ENCODE results near the gene SCAMP2.

Gene SCAMP2

GRCh38 chr15:74804935-74805334 is 68.2 kb downstream of the SCAMP2 start:
- in situ Hi-C loops (cut with MboI; ENCODE audit: low sequenced_read_pairs, unreplicated experiment) = no loop called here
- DNase-seq (ENCODE audit: low spot score) = no peak
- TF ChIP-seq CTCF (IDR thresholded peaks at IDR 0.05; ENCODE audit: borderline replicate concordance, control extremely low read depth, extremely low read depth, insufficient read depth, missing control alignments) = no peak

GRCh38 chr15:74802862-74803447 is 70.2 kb downstream of the SCAMP2 start:
- TF ChIP-seq CTCF (IDR thresholded peaks at IDR 0.05; ENCODE audit: borderline replicate concordance, control extremely low read depth, extremely low read depth, insufficient read depth, missing control alignments) = no peak
- no peak for DNase-seq (ENCODE audit: low spot score)
- in situ Hi-C loops (cut with MboI; ENCODE audit: low sequenced_read_pairs, unreplicated experiment) = no loop called here

GRCh38 chr15:74802290-74802689 is 70.9 kb downstream of the SCAMP2 start:
- in situ Hi-C loops (cut with MboI; ENCODE audit: low sequenced_read_pairs, unreplicated experiment) = no loop called here
- DNase-seq (ENCODE audit: low spot score) = no peak

GRCh38 chr15:74801311-74801997 is 71.7 kb downstream of the SCAMP2 start:
- in situ Hi-C loops (cut with MboI; ENCODE audit: low sequenced_read_pairs, unreplicated experiment) = no loop called here
- no peak for DNase-seq (ENCODE audit: low spot score)
- TF ChIP-seq CTCF (IDR thresholded peaks at IDR 0.05; ENCODE audit: borderline replicate concordance, control extremely low read depth, extremely low read depth, insufficient read depth, missing control alignments) = no peak

More at GRCh38 chr15:74802290-74802689, 70.9 kb downstream of the SCAMP2 start:
- TF ChIP-seq CTCF (IDR thresholded peaks at IDR 0.05; ENCODE audit: borderline replicate concordance, control extremely low read depth, extremely low read depth, insufficient read depth, missing control alignments) = no peak

GRCh38 chr15:74800559-74801094 is 72.5 kb downstream of the SCAMP2 start:
- TF ChIP-seq CTCF (IDR thresholded peaks at IDR 0.05; ENCODE audit: borderline replicate concordance, control extremely low read depth, extremely low read depth, insufficient read depth, missing control alignments) = no peak
- no peak for DNase-seq (ENCODE audit: low spot score)

GRCh38 chr15:74799856-74800558 is 73.2 kb downstream of the SCAMP2 start:
- peak; percentile 97 for DNase-seq (ENCODE audit: low spot score)
- peak; percentile 99 for TF ChIP-seq CTCF (IDR thresholded peaks at IDR 0.05; ENCODE audit: borderline replicate concordance, control extremely low read depth, extremely low read depth, insufficient read depth, missing control alignments)
- in situ Hi-C loops (cut with MboI; ENCODE audit: low sequenced_read_pairs, unreplicated experiment) = no loop called here

More at GRCh38 chr15:74800559-74801094, 72.5 kb downstream of the SCAMP2 start:
- in situ Hi-C loops (cut with MboI; ENCODE audit: low sequenced_read_pairs, unreplicated experiment) = no loop called here

All from GM13976 (cell line).